Measurements from ENCODE around the gene ZCCHC10.
"Not testable (repeated sequence)": the region's sequence is repeated elsewhere in the genome, so short reads cannot be mapped to it uniquely, and the experiment has no call there.

ZCCHC10 gene

DNA sequence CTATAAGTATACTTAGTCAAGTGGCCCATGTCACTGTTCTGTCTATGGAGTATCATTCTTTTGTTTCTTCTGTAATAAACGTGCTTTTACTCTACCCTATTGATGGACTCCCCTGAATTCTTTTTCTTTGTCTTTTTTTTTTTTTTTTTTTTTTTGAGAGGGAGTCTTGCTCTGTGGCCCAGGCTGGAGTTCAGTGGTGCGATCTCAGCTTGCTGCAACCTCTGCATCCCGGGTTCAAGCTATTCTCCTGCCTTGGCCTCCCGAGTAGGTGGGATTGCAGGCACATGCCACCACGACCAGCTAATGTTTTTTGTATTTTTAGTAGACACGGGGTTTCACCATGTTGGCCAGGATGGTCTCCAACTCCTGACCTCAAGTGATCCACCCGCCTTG is 53.9 kb downstream of the ZCCHC10 start:
- DNase-seq: not testable (repeated sequence)

- DNase-seq: no peak
Measured at GRCh38 chr5:132971483-132972435, 54.6 kb downstream of the ZCCHC10 start.

- DNase-seq: no peak
Measured at GRCh38 chr5:132965120-132965519, 61.2 kb downstream of the ZCCHC10 start.

DNA sequence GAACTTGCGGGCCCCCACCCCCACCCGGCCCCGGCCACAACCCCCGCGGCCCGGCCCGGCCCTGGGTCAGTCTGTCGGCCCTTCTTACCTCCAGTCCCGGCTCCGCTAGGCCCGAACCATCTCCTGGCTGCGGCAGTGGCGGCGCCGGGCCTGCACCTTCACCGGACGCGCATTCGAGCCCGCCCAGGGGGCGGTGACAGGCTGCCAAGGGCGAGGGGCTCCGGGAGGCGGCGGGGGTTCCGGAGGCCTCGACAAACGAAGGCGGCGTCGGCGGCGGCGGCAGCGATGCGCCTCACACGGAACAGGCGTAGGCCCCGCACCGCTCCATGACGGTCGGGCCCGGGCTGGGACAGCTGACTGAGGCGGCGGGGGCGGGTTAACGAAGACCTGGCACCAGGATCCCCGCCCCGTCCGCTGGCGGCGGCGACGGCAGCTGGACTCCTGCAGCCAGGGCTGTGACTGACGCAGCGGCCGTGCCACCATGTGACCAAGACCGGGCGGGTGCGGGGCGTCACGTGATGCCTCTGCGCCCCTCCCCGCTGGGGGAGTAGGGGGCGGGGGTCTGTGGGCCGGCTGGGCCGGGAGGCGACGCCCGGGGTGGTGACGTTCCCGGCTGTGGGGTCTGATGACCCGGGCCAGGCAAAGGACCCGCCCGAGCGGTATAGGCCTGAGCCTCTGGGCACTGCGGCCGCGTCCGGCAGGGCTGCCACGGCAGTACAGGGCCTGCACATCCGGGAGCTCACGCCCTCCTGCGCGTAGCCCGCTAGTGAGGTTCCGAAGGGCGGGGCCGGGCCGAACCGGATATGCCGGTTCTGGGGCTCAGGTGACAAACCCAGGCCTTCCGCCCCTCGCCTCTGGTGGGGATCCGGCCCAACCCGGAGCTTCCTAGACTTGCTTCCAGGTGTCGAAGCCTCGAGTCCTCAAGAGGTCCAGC is 62.9 kb downstream of the ZCCHC10 start, which contains the start of gene AFF4:
TSS of gene AFF4 (minus strand) at position 464 of the 934 bp plus-strand sequence. CDS start 26,445 bp downstream, outside the sequence.
- peak; percentile 91 for DNase-seq

- peak; percentile 37 for DNase-seq
Measured at GRCh38 chr5:132962429-132963021, 63.8 kb downstream of the ZCCHC10 start.

GRCh38 chr5:132961887-132962286 is 64.5 kb downstream of the ZCCHC10 start:
- DNase-seq: no peak

- DNase-seq: not testable (repeated sequence)
Measured at GRCh38 chr5:132961123-132961815, 65.1 kb downstream of the ZCCHC10 start.

DNA sequence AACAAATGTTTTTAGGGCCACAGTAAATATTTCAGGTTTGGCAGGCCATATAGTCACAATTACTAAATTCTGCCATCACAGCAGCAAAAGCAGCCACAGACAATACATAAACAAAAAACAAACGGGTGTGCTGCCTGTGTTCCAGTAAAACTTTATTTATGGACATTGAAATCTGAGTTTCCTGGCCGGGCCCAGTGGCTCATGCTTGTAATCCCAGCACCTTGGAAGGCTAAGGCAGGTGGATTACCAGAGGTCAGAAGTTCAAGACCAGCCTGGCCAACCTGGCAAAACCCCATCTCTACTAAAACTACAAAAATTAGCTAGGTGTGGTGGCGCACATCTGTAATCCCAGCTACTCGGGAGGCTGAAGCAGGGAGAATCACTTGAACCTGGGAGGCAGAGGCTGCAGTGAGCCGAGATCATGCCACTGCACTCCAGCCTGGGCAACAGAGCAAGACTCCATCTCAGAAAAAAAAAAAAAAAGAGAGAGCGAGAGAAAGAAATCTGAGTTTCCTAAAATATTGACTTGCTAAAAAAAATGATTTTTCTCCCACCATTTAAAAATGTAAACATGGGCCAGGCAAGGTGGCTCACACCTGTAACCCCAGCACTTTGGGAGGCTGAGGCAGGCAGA is 70.1 kb downstream of the ZCCHC10 start:
- DNase-seq: not testable (repeated sequence)

DNA sequence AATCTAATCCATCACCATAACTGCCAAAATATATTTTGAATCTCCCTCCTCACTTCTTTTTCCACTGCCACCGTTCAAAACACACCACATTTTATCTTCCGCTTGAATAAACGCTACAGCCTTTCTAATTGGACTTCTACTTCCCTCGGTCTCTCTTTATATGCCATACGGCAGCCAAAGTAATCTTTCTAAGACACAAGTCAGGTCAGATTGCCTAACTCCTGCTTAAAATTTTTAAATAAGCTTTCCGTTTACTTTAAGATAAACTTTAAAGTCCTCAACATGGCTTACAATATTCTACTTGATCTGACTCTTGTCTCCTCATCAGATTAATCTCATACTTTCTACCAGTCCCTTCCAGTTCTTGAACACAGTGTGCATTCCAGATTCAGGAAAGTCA is 72.6 kb downstream of the ZCCHC10 start:
- no peak for DNase-seq

DNA sequence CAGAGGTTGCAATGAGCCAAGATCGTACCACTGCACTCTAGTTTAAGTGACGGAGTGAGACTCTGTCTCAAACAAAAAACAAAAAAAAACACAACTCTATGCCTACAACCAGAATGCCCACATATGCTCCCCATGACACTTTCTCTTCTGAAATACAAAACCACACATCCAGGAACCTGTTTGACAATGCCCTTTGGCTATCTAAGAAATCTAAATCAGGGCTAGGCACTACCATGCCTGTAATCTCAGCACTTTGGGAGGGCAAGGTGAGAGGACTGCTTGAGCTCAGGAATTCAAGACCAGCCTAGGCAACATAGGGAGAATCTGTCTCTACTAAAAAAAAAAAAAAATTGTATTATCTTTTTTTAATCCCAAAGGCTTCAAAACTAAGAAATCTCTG is 73.5 kb downstream of the ZCCHC10 start:
- DNase-seq: no peak

GRCh38 chr5:132951897-132952296 is 74.5 kb downstream of the ZCCHC10 start:
- no peak for DNase-seq

DNA sequence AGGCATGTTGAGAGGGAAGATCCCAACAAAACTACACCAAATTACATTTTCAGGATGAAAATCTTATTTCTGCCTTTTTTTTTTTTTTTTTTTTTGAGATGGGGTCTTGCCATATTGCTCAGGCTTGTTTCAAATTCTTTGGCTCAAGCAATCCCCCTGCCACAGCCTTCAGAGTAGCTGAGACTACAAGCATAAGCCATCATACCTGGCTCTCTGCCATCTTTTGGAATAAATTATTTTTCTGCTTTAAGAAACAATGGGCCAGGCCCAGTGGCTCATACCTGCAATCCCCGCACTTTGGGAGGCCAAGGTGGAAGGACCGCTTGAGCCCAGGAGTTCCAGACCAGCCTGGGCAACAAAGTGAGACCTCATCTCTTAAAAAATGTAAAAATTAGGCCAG is 77.2 kb downstream of the ZCCHC10 start:
- DNase-seq: no peak

- DNase-seq: no peak
Measured at GRCh38 chr5:132947671-132948070, 78.7 kb downstream of the ZCCHC10 start.

All from CD4-positive, alpha-beta T cell treated with Interleukin-10 for 1 hour (primary cell).